Fibroblast of mammary gland (primary cell): Measurements from ENCODE around the gene GPR146.
"Not testable (repeated sequence)": the region's sequence is repeated elsewhere in the genome, so short reads cannot be mapped to it uniquely, and the experiment has no call there.

Experiments
- DNase-seq: peaks from one replicate; pipeline ENCODE4 v3.0.0-alpha.2; 2010; ENCODE audit warnings: low read depth
- H3K4me3 ChIP-seq: 2 replicates; pipeline ENCODE4 v1.5.1; 2011; ENCODE audit warnings: low read depth, mild to moderate bottlenecking, low read length, moderate library complexity; ENCODE audit not compliant: control insufficient read depth
- CTCF ChIP-seq: conservative IDR thresholded peaks from 2 replicates; pipeline ENCODE4 v1.5.1; 2011; ENCODE audit warnings: low read depth, low read length, inconsistent platforms; ENCODE audit not compliant: control insufficient read depth, insufficient read depth

The GPR146 gene

GRCh38 chr7:999149-999879, 45.0 kb upstream of the GPR146 start:
- TF ChIP-seq CTCF, result no peak
- no peak overlapping the region for H3K4me3 ChIP-seq
- DNase-seq, result no peak

GRCh38 chr7:999941-1000935, 44.1 kb upstream of the GPR146 start:
- TF ChIP-seq CTCF, result no peak
- no peak overlapping the region for H3K4me3 ChIP-seq
- no peak for DNase-seq

- DNase-seq, H3K4me3 ChIP-seq: not testable (repeated sequence)
These were observed 43.1 kb upstream of the GPR146 start for GRCh38 chr7:1001069-1001770.

GRCh38 chr7:1002026-1002425, 42.3 kb upstream of the GPR146 start:
- not testable (repeated sequence) for DNase-seq

GRCh38 chr7:1002445-1002844, 41.9 kb upstream of the GPR146 start:
- DNase-seq, H3K4me3 ChIP-seq: not testable (repeated sequence)

More at GRCh38 chr7:1002026-1002425, 42.3 kb upstream of the GPR146 start:
- H3K4me3 ChIP-seq, result not testable (repeated sequence)

- H3K4me3 ChIP-seq, result no peak overlapping the region
- DNase-seq, result no peak
- TF ChIP-seq CTCF, result no peak
These were observed 40.1 kb upstream of the GPR146 start for GRCh38 chr7:1004018-1004852.

- no peak for TF ChIP-seq CTCF
- DNase-seq, result no peak
- H3K4me3 ChIP-seq, result no peak overlapping the region
These were observed 39.0 kb upstream of the GPR146 start for GRCh38 chr7:1005303-1005702.
